Lower leg skin (tissue), 3 donors: ENCODE measurements around the gene RDH12.

Source experiments
- POLR2A ChIP-seq, 2 donors: fragments of 450-650 bp; IDR thresholded peaks; one replicate each; pipeline ENCODE4 v1.6.1; 2016 to 2017; ENCODE audit warnings: antibody characterized with exemption in 2 of 2, mild to moderate bottlenecking in 1 of 2, moderate library complexity in 1 of 2
- TF ChIP-seq, protein P1 (sequence below), 3 donors: fragments of 450-650 bp; IDR thresholded peaks; one replicate each; pipeline ENCODE4 v1.5.1; 2016; ENCODE audit warnings: antibody characterized with exemption in 3 of 3, mild to moderate bottlenecking in 3 of 3, moderate library complexity in 2 of 3

DNA sequence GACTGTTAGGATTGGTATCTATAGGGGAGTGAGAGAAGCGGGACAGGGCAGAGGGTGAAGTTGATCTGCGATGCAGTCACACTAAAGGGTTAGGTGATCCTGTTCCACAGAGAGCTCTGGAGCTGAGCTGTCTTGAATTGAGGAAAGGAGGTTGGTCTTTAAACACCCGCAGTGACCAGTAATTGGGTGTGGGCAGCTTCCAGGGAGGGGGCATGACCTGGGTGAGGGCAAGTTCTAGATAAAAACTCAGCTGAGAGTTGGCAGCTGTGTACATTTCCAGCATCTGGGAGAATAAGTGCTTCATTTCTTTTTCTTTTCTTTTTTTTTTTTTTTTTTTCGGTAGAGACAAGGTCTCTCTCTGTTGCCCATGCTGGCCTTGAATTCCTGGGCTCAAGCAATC lies 35.1 kb downstream of the RDH12 start:
- TF ChIP-seq, protein P1, sequence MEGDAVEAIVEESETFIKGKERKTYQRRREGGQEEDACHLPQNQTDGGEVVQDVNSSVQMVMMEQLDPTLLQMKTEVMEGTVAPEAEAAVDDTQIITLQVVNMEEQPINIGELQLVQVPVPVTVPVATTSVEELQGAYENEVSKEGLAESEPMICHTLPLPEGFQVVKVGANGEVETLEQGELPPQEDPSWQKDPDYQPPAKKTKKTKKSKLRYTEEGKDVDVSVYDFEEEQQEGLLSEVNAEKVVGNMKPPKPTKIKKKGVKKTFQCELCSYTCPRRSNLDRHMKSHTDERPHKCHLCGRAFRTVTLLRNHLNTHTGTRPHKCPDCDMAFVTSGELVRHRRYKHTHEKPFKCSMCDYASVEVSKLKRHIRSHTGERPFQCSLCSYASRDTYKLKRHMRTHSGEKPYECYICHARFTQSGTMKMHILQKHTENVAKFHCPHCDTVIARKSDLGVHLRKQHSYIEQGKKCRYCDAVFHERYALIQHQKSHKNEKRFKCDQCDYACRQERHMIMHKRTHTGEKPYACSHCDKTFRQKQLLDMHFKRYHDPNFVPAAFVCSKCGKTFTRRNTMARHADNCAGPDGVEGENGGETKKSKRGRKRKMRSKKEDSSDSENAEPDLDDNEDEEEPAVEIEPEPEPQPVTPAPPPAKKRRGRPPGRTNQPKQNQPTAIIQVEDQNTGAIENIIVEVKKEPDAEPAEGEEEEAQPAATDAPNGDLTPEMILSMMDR (IDR thresholded peaks at IDR 0.05) = no peak
- no peak for TF ChIP-seq POLR2A (IDR thresholded peaks at IDR 0.05)
